Adipocyte (in vitro differentiated cells): Measurements from ENCODE around the gene CYP11A1.
A peak's percentile ranks its signal among the peaks of the same experiment; 100 is the strongest.

Source experiments
- DNase-seq: peaks from one replicate; pipeline ENCODE4 v3.0.0-alpha.2; 2015; ENCODE audit warnings: low read depth
- H3K27me3 ChIP-seq: replicated peaks from 2 replicates; pipeline ENCODE4 v1.7.0; 2013; ENCODE audit warnings: mild to moderate bottlenecking, low read length, moderate library complexity; ENCODE audit not compliant: control insufficient read depth, insufficient read depth
- H3K36me3 ChIP-seq: 2 replicates; pipeline ENCODE4 v1.7.0; 2013; ENCODE audit warnings: low read length, mild to moderate bottlenecking, moderate library complexity; ENCODE audit not compliant: control insufficient read depth, insufficient read depth, severe bottlenecking
- H3K4me1 ChIP-seq: 2 replicates; pipeline ENCODE4 v1.7.0; 2013; ENCODE audit warnings: mild to moderate bottlenecking, low read length, moderate library complexity; ENCODE audit not compliant: control insufficient read depth, insufficient read depth
- H3K4me3 ChIP-seq: 2 replicates; pipeline ENCODE4 v1.7.0; 2013; ENCODE audit warnings: mild to moderate bottlenecking, low read length, moderate library complexity
- H3K9ac ChIP-seq: 2 replicates; pipeline ENCODE4 v1.7.0; 2013; ENCODE audit warnings: mild to moderate bottlenecking, low read length, moderate library complexity
- H3K9me3 ChIP-seq: 2 replicates; pipeline ENCODE4 v1.7.0; 2013; ENCODE audit warnings: mild to moderate bottlenecking, low read length, moderate library complexity; ENCODE audit not compliant: control insufficient read depth

CYP11A1 gene

GRCh38 chr15:74300057-74300795, 67.2 kb downstream of the CYP11A1 start:
- Histone ChIP-seq H3K9me3 (no peaks in the 10 kb centered on the region), H3K36me3 (no peaks in the 10 kb centered on the region), H3K9ac (no peak overlapping the region), H3K4me1 (no peaks in the 10 kb centered on the region), H3K27me3 (peaks cover 62% of the 10 kb centered on the region), H3K4me3 (no peak overlapping the region)
- DNase-seq = no peak

- no peaks in the 10 kb centered on the region for H3K4me1 ChIP-seq
- H3K36me3 ChIP-seq = no peaks in the 10 kb centered on the region
- no peak for DNase-seq
- H3K27me3 ChIP-seq = peaks cover 79% of the 10 kb centered on the region
- H3K4me3 ChIP-seq = no peak overlapping the region
- no peak overlapping the region for H3K9ac ChIP-seq
- H3K9me3 ChIP-seq = no peaks in the 10 kb centered on the region
Observed at GRCh38 chr15:74297887-74298286, 69.6 kb downstream of the CYP11A1 start.

GRCh38 chr15:74295800-74296199, 71.6 kb downstream of the CYP11A1 start:
- Histone ChIP-seq H3K4me3 (no peak overlapping the region), H3K9ac (no peak overlapping the region), H3K4me1 (no peaks in the 10 kb centered on the region), H3K9me3 (no peaks in the 10 kb centered on the region), H3K27me3 (peaks cover 61% of the 10 kb centered on the region), H3K36me3 (no peaks in the 10 kb centered on the region)
- DNase-seq = no peak

GRCh38 chr15:74294010-74294409, 73.4 kb downstream of the CYP11A1 start:
- no peak for DNase-seq
- H3K4me3 ChIP-seq = no peak overlapping the region
- no peaks in the 10 kb centered on the region for H3K4me1 ChIP-seq
- no peaks in the 10 kb centered on the region for H3K36me3 ChIP-seq
- H3K9ac ChIP-seq = no peak overlapping the region
- peaks cover 47% of the 10 kb centered on the region for H3K27me3 ChIP-seq
- no peaks in the 10 kb centered on the region for H3K9me3 ChIP-seq

- H3K4me3 ChIP-seq = no peak overlapping the region
- H3K36me3 ChIP-seq = no peaks in the 10 kb centered on the region
- H3K9ac ChIP-seq = no peak overlapping the region
- H3K9me3 ChIP-seq = no peaks in the 10 kb centered on the region
- no peaks in the 10 kb centered on the region for H3K4me1 ChIP-seq
- peaks cover 53% of the 10 kb centered on the region for H3K27me3 ChIP-seq
- DNase-seq = no peak
Observed at GRCh38 chr15:74293021-74293810, 74.2 kb downstream of the CYP11A1 start.

GRCh38 chr15:74291101-74292071, 76.1 kb downstream of the CYP11A1 start:
- H3K9ac ChIP-seq = no peak overlapping the region
- H3K4me1 ChIP-seq = no peaks in the 10 kb centered on the region
- H3K9me3 ChIP-seq = no peaks in the 10 kb centered on the region
- H3K27me3 ChIP-seq = peaks cover 52% of the 10 kb centered on the region
- H3K36me3 ChIP-seq = no peaks in the 10 kb centered on the region
- H3K4me3 ChIP-seq = no peak overlapping the region
- peak; percentile 89 for DNase-seq

GRCh38 chr15:74290645-74291044, 76.8 kb downstream of the CYP11A1 start:
- DNase-seq = no peak
- peaks cover 52% of the 10 kb centered on the region for H3K27me3 ChIP-seq
- no peaks in the 10 kb centered on the region for H3K36me3 ChIP-seq
- H3K4me1 ChIP-seq = no peaks in the 10 kb centered on the region
- H3K4me3 ChIP-seq = no peak overlapping the region
- H3K9ac ChIP-seq = no peak overlapping the region
- no peaks in the 10 kb centered on the region for H3K9me3 ChIP-seq

- no peak for DNase-seq
- Histone ChIP-seq H3K4me3 (no peak overlapping the region), H3K4me1 (no peaks in the 10 kb centered on the region), H3K9me3 (no peaks in the 10 kb centered on the region), H3K9ac (no peak overlapping the region), H3K36me3 (no peaks in the 10 kb centered on the region), H3K27me3 (peaks cover 47% of the 10 kb centered on the region)
Observed at GRCh38 chr15:74289671-74290070, 77.8 kb downstream of the CYP11A1 start.
